ENCODE data around the gene TMEM126A.
"Not testable (repeated sequence)": the region's sequence is repeated elsewhere in the genome, so short reads cannot be mapped to it uniquely, and the experiment has no call there.

TMEM126A gene

DNA sequence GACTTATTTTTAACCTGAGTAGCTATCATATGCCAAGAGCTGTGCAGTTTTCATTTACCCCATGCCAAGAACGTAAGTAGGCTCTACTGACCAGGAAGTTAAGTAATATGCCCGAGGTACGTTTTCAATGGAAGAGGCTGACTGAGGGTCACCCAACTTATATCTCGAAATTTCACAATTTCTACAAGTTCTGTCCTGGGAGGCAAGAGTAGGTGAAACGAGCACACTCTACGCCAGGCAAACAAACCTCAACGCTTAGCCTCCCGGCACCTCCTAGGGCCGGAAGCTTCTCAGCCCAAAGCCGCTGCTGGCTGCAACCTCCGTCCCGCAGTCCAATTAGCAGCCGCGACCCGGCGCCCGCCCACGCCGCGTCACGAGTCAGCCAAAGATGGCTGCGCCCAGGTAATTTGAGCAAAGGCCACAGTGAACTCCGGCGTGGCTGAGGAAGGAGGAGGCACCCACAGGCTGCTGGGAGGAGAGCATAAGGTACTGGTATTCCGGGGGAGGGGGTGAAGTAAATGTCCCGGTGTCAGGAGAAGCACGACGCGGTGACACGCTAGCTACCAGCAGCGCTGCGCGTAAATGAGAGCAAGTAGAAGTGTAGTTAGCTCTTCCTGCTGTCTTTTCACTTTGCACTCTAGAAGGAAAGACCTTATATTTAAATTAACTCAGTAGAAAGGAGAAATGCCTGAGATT lies at the start of gene TMEM126A:
TMEM126A (plus strand) TSS at position 364 of the 696 bp plus-strand sequence. CDS start 2,289 bp downstream, outside the sequence.
- peak; percentile 88 for DNase-seq

DNA sequence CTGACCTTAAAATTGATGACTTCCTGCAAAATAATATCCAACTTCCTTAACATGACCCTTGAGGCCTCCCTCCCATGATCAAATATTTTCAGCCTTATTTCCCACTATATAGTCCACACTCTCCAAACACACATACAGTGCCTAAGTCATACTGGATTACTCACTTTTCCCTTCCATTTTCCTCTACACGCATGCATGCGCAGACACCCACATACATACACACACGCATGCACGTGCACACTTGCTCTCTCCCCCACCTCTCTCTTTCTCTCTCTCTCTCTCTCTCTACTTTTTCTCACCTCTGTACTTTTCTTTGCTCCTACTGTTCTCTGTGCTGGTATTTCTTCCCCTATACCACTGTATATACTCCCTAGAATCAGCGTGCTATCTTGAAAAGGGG lies 48.7 kb upstream of the TMEM126A start:
- no peak for DNase-seq

DNA sequence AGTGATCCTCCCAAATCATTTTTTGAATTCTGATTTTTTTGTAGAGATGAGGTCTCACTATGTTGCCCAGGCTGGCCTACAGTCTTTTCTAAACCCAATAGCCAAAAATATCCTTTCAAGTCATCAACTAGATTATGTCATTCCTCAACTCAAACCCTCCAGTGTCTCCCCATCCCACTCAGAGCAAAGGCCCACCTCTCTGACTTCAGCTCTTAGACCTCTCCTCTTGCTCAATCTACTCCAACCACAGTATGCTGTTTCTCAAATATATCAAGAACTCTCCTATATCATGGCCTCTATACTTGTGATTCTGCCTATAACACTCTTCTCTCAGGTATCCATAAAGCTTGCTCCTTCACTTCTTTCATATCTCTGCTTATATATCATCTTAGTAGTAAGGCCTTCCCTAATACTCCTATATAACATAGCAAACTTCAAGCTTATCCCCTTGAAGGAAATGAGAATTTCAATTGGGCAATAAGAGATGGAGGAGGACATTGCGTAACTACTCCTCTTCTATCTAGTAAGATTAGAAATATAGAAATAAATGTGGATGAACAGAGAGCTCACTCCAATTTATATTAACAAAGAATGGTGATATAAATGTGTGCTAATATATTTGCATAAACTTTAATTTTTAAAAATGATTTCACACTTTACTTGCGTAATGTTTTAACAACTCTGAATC lies 45.1 kb upstream of the TMEM126A start:
- no peak for DNase-seq

DNA sequence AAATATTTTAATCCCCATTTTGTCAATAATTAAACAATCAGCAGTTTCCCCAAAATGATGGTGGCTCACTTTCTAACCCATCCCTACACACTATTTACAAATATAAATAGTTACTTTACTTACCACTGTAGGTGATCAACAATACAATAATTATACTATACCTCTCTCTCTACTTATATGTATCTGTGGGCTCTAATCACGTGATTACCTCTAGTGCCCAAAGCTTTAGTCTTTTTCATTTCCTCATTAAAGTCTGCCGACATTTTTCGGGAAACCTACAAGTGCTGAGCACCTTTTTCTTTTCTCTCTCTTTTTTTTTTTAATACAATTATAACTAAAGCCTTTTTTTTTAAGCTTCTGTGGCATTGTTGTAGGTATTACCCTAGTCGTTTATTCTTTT lies 44.5 kb upstream of the TMEM126A start:
- DNase-seq: no peak

DNA sequence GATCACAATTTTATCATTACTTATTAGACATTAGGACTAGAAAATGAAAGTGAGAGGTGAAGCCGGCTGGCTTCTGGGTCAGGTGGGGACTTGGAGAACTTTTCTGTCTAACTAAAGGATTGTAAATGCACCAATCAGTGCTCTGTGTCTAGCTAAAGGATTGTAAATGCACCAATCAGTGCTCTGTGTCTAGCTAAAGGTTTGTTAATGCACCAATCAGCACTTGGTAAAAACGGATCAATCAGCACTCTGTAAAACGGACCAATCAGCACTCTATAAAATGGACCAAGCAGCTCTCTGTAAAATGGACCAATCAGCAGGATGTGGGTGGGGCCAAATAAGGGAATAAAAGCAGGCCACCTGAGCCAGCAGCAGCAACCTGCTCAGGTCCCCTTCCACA lies 41.5 kb upstream of the TMEM126A start:
- DNase-seq: not testable (repeated sequence)

DNA sequence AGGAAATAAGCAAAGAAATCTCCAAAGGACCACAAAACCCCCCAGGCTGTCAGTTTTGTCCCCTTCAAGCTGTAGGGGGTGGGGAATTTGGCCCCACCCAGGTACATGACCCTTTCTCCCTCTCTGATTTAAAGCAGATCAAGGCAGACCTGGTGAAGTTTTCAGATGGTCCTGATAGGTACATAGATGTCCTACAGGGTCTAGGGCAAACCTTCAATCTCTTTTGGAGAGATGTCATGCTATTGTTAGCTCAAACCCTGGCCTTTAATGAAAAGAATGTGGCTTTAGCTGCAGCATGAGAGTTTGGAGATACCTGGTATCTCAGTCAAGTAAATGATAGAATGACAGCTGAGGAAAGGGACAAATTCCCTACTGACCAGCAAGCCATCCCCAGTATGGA lies 39.1 kb upstream of the TMEM126A start:
- DNase-seq: not testable (repeated sequence)

DNA sequence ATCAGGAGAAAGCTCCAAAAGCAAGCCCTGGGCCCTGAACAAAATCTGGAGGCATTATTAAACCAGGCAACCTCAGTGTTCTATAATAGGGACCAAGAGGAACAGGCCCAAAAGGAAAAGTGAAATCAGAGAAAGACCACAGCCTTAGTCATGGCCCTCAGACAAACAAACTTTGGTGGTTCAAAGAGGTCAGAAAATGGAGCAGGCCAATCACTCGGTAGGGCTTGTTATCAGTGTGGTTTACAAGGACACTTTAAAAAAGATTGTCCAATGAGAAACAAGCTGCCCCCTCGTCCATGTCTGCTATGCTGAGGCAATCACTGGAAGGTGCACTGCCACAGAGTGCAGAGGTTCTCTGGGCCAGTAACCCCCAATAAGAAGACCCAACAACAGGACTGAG lies 38.5 kb upstream of the TMEM126A start:
- DNase-seq: not testable (repeated sequence)

DNA sequence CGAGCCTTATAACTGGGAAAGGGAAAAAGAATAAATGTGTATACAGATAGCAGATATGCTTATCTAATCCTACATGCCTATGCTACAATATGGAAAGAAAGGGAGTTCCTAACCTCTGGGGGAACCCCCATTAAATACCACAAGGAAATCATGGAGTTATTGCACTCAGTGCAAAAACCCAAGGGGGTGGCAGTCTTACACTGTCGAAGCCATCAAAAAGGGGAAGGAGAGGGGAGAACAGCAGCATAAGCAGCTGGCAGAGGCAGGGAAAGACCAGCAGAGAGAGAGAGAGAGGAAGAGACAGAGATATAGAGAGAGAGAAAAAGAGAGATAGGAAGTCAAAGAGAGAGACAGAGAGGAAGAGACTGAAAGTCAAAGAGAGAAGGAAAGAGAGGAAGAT lies 36.1 kb upstream of the TMEM126A start:
- DNase-seq: not testable (repeated sequence)

DNA sequence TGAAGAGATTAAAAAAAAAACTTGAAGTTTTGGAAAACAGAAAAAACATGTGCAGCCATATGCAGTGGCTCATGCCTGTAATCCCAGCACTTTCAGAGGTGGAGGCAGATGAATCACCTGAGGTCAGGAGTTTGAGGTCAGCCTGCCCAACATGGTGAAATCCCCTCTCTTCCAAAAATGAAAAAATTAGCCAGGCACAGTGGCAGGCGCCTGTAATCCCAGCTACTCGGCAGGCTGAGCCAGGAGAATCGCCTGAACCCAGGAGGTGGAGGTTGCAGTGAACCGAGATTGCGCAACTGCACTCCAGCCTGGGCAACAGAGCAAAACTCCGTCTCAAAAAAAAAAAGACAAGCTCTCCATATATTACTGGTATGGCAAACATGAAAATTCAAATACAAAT lies 28.3 kb upstream of the TMEM126A start:
- DNase-seq: no peak

DNA sequence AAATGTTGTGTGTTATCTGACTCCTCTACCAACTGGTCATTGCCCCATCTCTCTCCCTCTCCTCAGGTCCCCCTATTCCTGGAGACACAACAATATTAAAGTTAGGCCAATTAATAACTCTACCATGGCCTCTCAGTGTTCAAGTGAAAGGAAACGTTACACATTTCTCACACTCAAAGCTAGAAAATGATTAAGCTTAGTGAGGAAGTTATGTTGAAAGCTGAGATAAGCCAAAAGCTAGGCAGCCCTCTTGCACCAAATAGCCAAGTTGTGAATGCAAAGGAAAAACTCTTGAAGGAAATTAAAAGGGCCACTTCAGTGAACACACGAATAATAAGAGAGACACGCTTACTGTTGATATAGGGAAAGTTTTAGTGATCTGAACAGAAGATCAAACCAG lies 27.5 kb upstream of the TMEM126A start:
- DNase-seq: no peak

DNA sequence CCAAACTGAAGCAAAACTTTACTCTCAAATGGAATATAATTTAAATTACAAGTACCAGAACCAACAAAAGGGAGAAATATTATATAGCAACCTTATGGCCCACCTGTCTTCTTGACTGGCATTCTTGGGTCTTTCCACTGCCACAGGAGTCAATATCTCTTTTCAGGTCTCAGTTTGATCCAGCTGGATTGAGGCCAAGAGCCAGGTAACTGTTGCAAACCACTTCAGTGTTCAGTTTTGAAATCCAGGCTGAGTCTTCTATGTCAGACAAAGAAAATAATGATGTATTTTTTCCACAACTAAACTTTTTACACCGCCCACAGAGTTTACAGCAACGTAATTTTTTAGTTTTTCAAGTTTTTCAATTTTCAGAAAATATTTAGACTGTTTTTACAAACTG lies 21.3 kb upstream of the TMEM126A start:
- peak; percentile 71 for DNase-seq

DNA sequence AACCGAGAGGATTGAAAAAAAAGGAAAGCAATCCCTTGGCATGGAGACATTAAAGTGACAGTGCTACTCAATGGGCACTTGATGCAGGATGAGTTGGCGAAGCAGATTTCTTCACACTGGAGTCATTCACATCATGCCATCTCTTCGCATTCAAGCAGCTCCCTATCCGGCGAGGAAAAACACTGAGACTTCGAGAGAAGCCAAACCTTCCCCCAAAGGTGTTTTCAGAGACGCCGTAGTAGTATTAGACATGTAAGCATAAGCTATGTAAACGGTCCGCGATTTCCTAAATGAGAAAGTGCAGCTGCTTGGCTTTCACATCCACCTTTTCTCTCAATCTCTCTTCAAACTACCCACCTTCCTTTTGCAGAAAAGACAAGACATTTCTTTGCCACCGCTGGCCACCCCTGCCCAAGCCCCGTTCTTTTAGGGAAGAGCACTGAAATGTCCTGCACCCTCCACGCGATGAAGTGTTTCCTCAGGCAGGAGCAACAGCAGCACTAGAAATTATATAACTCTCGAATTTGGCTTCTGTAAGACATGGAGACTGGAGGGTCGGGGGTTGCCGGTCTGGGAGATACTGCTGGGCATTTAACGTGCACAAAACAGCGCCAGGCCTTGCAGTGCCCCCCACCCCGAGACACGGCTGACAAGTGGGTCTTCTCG lies 20.3 kb upstream of the TMEM126A start, which contains the start of gene DLG2:
DLG2 (minus strand) TSS at position 13 of the 666 bp plus-strand sequence.
- peak; percentile 44 for DNase-seq

DNA sequence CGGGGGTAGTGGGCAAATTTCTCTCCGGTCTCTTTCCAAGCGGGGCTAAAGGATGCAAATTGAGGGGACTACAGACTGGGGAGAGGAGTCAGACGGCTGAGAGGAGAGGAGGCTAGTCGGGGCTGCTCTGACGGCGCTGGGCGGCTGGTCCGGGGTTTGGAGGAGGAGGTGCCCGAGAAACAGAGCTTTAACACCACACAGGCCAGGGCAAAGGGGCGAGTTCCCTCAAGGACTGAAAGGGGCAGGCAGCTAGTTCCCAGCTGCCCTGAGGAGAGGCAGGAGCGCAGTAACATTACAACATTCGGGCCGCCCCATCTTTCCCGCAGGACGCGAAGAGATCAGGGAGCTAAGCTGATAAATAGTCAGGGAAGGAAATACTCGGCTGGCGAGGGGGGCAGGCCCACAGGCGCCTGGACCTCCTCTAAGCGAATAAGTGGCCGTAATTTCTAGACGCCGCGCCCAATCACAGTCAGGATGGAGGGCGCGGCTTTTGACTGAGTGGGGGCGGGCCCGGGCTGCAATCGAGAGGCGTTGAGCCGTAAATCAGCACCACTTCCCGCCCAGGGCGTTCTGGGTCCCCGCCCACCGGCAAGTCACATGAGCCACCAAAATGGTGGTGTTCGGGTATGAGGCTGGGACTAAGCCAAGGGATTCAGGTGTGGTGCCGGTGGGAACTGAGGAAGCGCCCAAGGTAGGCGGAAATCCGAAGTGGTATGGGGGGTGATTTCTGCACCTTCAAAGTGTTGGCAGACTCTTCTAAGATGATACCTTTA lies 19.6 kb upstream of the TMEM126A start, which contains the start of gene TMEM126B:
TMEM126B (plus strand) TSS at position 596 of the 773 bp plus-strand sequence; CDS start at position 611, 15 bp downstream.
- peak; percentile 99 for DNase-seq

DNA sequence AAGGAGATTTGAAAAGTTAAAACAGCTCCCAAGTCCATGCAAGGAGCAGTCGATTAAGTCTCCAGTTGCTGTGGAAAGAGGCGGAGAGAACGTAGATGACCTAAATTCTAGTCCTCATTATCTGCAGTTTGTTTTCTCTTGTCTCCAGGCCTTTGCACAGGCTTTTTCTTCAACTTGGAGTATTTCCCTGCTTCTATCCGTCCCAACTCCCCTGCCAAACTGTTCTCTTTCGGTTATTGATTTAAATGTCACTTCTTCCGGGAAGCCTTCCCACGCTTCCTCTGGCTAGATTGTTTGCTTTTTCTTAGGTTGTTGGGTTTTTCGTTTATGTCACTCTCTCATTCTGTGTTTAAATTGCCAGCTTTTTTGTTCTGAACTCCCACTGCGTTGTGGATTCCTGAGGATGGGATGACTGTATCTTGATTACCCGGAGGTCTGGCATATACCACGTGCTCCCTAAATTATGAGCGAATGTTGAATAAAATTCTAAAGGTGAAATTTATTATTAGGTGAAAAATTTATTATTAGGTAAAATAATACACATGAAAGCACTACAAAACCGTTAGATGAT lies 18.9 kb upstream of the TMEM126A start:
- DNase-seq: no peak

DNA sequence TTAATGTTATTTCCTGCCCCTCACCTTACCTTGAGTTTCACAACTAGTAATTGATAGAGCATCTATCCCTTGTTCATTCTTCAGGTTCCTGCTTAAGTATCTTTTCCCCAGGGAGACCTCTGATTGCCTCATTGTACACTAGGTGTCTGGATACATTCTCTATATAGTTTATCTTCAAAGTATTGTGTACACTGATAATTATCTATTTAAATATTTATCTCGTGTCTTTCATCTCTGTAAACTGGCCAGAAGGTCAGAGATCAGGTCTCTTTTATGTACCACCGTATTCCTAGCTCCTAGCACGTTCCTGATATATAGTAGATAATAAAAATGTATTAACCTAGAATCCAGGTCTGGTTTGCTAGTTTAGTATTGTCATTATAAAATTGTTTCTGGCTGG lies 13.0 kb upstream of the TMEM126A start:
- no peak for DNase-seq

DNA sequence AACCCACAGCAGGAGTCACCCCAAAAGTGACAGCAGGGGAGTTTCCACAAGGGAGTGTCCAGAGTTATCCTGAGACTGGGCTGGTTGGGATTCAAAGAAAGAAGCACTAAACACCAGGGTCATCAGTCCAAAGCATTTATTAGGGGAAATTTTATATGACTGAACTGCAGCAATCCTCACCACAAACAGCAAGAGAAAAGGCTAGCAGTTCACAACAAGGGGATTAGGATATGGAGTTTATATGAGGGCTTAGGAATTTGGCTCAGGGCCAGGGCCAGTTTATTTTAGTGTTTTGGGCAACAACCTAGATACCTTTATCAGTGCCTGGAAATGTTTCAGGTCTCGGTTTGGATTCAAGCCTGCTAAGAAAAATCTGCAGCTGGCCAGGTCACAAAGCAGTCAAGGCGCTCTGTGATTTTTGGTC lies 4.6 kb upstream of the TMEM126A start:
- no peak for DNase-seq

DNA sequence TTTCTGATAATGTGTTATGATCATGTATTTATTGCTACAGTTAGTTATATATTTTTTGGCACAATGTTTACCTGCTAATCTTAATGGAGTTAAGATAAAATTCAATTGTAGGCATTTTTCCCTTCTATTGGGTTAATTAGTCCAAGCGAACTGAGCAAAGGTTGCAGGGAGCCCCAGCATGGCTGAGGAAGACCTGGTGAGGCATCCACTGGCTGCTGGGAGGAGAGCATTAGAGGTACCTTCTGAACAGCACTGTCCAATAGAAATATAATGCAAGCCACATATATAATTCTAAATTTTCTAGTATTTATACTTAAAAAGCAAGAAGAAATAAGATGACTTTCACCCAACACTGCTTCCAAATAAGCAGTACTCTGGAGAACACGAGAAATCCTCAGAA lies 689 bp upstream of the TMEM126A start:
- DNase-seq: no peak

DNA sequence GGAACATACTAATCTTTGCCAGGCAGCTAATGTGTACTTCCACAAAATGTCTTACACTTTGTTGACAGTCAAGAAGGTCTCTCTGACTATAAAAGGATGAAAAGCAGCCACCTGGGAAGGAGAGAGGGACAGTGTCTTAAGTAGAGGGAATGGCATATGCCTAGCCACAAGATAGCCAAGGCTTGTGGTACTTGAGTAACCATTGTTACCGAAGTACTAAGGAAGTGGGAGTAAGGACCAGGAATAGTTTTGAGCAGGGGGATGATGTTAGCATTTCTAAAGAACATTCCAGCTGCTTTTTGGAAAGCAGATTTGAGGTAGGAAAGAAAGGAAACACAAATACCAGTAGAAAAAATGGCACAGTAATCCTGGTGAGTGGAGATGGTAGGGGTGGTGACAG lies 3.4 kb downstream of the TMEM126A start:
- no peak for DNase-seq

DNA sequence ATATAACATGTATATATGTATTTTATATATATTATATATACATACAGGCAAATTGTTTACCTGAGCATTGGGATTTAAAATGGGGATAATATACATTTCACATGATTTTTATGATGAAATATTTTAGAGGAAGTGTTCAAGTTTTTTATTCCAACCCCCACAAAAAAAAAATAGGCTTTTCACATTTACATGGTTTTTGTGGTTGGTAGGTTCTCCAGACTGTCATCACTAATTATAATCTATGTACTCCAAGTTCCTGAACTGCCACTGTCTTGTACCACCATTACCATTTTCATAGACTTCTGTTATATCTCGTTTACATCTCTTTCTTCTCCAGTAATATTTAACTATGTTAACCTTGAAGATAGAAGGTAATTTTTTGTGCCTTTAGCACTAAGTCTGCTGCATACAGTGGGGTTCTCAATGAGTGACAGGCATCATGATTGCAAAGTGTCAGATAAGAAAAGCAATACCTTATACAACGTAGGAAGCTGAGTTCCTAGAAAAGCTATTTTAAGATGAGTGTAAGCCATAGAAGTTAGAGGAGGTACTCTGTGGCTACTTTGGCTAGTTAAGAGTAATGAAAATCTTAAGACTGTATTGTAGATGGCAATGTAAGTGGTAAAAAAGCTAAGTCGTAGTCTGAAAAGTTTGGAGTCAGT lies 5.2 kb downstream of the TMEM126A start:
- DNase-seq: no peak

DNA sequence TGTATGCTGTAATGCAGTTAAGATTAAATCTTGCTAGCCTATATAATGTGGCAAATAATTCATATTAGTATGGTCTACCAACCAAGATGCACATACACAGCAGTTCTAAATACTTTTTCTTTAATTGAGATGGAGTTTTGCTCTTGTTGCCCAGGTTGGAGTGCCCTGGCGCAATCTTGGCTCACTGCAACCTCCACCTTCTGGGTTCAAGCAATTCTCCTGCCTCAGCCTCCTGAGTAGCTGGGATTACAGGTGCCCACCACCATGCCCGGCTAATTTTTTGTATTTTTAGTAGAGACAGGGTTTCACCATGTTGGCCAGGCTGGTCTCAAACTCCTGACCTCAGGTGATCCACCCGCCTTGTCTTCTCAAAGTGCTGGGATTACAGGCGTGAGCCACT lies 6.6 kb downstream of the TMEM126A start:
- DNase-seq: not testable (repeated sequence)

DNA sequence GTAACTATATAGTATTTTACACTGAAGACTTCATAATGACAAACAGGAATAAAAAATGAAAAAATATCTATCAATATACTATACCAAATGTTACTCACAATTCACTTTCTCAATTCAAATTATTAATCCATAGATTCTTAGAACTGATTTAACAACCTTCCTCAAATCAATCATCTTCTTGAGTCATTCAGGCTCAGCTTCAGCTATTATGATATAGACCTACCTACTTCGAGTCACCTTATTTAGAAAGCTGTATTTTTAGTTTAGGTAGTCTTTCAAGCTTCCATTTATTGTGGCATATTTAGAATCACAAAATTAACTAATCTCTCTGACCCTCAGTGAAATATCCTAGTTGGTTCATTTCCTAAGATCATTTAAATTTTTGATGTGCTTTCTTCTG lies 9.0 kb downstream of the TMEM126A start:
- DNase-seq: no peak

DNA sequence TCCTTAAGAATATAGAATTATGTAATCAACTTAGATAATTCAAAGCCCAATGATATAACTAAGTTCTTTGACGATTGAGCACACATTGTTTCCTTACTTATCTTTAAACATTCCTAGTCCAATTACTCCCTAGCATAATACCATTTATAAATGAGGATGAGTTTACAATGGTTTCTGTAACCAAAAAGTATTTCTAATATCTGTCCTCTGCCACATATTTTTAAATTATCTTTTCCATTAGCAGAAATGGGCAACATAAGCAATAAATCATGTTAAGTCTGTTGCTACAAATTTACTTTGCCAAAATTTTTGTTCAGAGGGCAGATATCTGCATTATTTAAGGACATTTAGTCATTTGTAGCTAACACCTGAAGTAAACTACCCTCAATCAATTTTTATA lies 10.4 kb downstream of the TMEM126A start:
- DNase-seq: no peak
